Measurements from ENCODE around the gene SERPINB4.
"Not testable (repeated sequence)": the region's sequence is repeated elsewhere in the genome, so short reads cannot be mapped to it uniquely, and the experiment has no call there.

GRCh38 chr18:63644142-63644541 lies at the start of gene SERPINB4:
- not testable (repeated sequence) for TF ChIP-seq CTCF, POLR2A (IDR thresholded peaks at IDR 0.05)
